SK-N-SH treated with all-trans-retinoic acid at 6 μM for 48 hours (cell line): ENCODE measurements around the gene TMEM43.

ENCODE experiments used
- ATAC-seq: fragments of 200-7000 bp; cut with Tn5 transposase; 3 replicates; pipeline ENCODE4 v1.9.1; 2020; ENCODE audit warnings: mild to moderate bottlenecking, moderate library complexity
- ARNTL ChIP-seq: fragments of 450-650 bp; formaldehyde crosslinking; IDR thresholded peaks from 2 replicates; pipeline ENCODE4 v1.5.0; 2020; ENCODE audit warnings: low read depth, mild to moderate bottlenecking, moderate library complexity, borderline replicate concordance
- BACH2 ChIP-seq: fragments of 250-450 bp; sonication (Bioruptor Pico); IDR thresholded peaks from 2 replicates; pipeline ENCODE4 v1.9.0; 2021; ENCODE audit warnings: mild to moderate bottlenecking, borderline replicate concordance
- CREB5 ChIP-seq: fragments of 250-450 bp; sonication (Bioruptor Pico); IDR thresholded peaks from 2 replicates; pipeline ENCODE4 v1.5.1; 2020; ENCODE audit warnings: low read depth, mild to moderate bottlenecking, moderate library complexity
- CSDC2 ChIP-seq: fragments of 250-450 bp; sonication (Bioruptor Pico); IDR thresholded peaks from 2 replicates; pipeline ENCODE4 v1.5.0; 2020; ENCODE audit warnings: mild to moderate bottlenecking, moderate library complexity
- CSRNP3 ChIP-seq: fragments of 250-450 bp; sonication (Bioruptor Pico); IDR thresholded peaks from 2 replicates; pipeline ENCODE4 v1.5.1; 2021; ENCODE audit warnings: mild to moderate bottlenecking, moderate library complexity
- ESRRG ChIP-seq: fragments of 250-450 bp; sonication (Bioruptor Pico); IDR thresholded peaks from 2 replicates; pipeline ENCODE4 v1.6.1; 2021; ENCODE audit warnings: mild to moderate bottlenecking
- GLIS3 ChIP-seq: fragments of 250-450 bp; sonication (Bioruptor Pico); IDR thresholded peaks from 2 replicates; pipeline ENCODE4 v1.5.0; 2020; ENCODE audit warnings: mild to moderate bottlenecking, moderate library complexity
- ISL1 ChIP-seq: fragments of 250-450 bp; sonication (Bioruptor Pico); IDR thresholded peaks from 2 replicates; pipeline ENCODE4 v2.1.2; 2022; ENCODE audit warnings: mild to moderate bottlenecking, moderate library complexity
- OSR1 ChIP-seq: fragments of 250-450 bp; sonication (Bioruptor Pico); IDR thresholded peaks from 2 replicates; pipeline ENCODE4 v1.8.0; 2022; ENCODE audit warnings: moderate library complexity, mild to moderate bottlenecking, inconsistent platforms
- PATZ1 ChIP-seq: fragments of 250-450 bp; sonication (Bioruptor Pico); IDR thresholded peaks from 2 replicates; pipeline ENCODE4 v1.8.0; 2020; ENCODE audit warnings: mild to moderate bottlenecking, moderate library complexity, borderline replicate concordance
- RARB ChIP-seq: fragments of 250-450 bp; sonication (Bioruptor Pico); IDR thresholded peaks from 2 replicates; pipeline ENCODE4 v1.8.0; 2021; ENCODE audit warnings: mild to moderate bottlenecking, moderate library complexity
- SNAI2 ChIP-seq: fragments of 250-450 bp; sonication (Bioruptor Pico); IDR thresholded peaks from 2 replicates; pipeline ENCODE4 v1.5.0; 2020; ENCODE audit warnings: mild to moderate bottlenecking, moderate library complexity
- TCF4 ChIP-seq: fragments of 250-450 bp; sonication (Bioruptor Pico); IDR thresholded peaks from 2 replicates; pipeline ENCODE4 v1.8.0; 2021; ENCODE audit warnings: mild to moderate bottlenecking, moderate library complexity, borderline replicate concordance
- TOX ChIP-seq: fragments of 250-450 bp; sonication (Bioruptor Pico); IDR thresholded peaks from 2 replicates; pipeline ENCODE4 v1.8.0; 2021; ENCODE audit warnings: mild to moderate bottlenecking, moderate library complexity, borderline replicate concordance
- TSHZ2 ChIP-seq: fragments of 250-450 bp; sonication (Bioruptor Pico); IDR thresholded peaks from 2 replicates; pipeline ENCODE4 v1.5.0; 2020; ENCODE audit warnings: mild to moderate bottlenecking, moderate library complexity
- ZFP30 ChIP-seq: fragments of 450-650 bp; formaldehyde crosslinking; IDR thresholded peaks from 2 replicates; pipeline ENCODE4 v1.5.0; 2022; ENCODE audit warnings: mild to moderate bottlenecking, moderate library complexity
- ZNF565 ChIP-seq: fragments of 450-650 bp; formaldehyde crosslinking; conservative IDR thresholded peaks from 2 replicates; pipeline ENCODE4 v1.5.0; 2020; ENCODE audit warnings: low read depth, mild to moderate bottlenecking, moderate library complexity
- ZNF70 ChIP-seq: fragments of 450-650 bp; formaldehyde crosslinking; IDR thresholded peaks from 2 replicates; pipeline ENCODE4 v1.5.0; 2020; ENCODE audit warnings: mild to moderate bottlenecking, moderate library complexity
- ZNF8 ChIP-seq: fragments of 450-650 bp; formaldehyde crosslinking; IDR thresholded peaks from 2 replicates; pipeline ENCODE4 v1.5.0; 2020; ENCODE audit warnings: mild to moderate bottlenecking, moderate library complexity

TMEM43 gene

GRCh38 chr3:14148041-14148985, 23.5 kb downstream of the TMEM43 start:
- no peak for ATAC-seq
- TF ChIP-seq ESRRG (CRISPR knock-in tag) (no peak), TOX (CRISPR knock-in tag) (no peak), ARNTL (CRISPR knock-in tag) (no peak), SNAI2 (CRISPR knock-in tag) (no peak), OSR1 (CRISPR knock-in tag) (no peak), ZNF8 (no peak), ZNF70 (no peak), GLIS3 (CRISPR knock-in tag) (no peak), CREB5 (CRISPR knock-in tag) (no peak), TSHZ2 (CRISPR knock-in tag) (no peak), BACH2 (CRISPR knock-in tag) (no peak), ZFP30 (CRISPR knock-in tag) (no peak), ISL1 (CRISPR knock-in tag) (no peak), PATZ1 (CRISPR knock-in tag) (no peak)

GRCh38 chr3:14150078-14150477, 25.2 kb downstream of the TMEM43 start:
- no peak for TF ChIP-seq ZNF70
- no peak for TF ChIP-seq PATZ1 (CRISPR knock-in tag)
- no peak for TF ChIP-seq ESRRG (CRISPR knock-in tag)
- TF ChIP-seq ZFP30 (CRISPR knock-in tag): no peak
- no peak for TF ChIP-seq TOX (CRISPR knock-in tag)
- TF ChIP-seq CREB5 (CRISPR knock-in tag): no peak
- no peak for TF ChIP-seq ZNF565 (CRISPR knock-in tag)
- no peak for TF ChIP-seq ARNTL (CRISPR knock-in tag)
- no peak for TF ChIP-seq RARB
- TF ChIP-seq CSRNP3 (CRISPR knock-in tag): no peak
- TF ChIP-seq TCF4: no peak
- TF ChIP-seq CSDC2: no peak
- no peak for TF ChIP-seq SNAI2 (CRISPR knock-in tag)
- no peak for TF ChIP-seq ISL1 (CRISPR knock-in tag)

More at GRCh38 chr3:14150078-14150477, 25.2 kb downstream of the TMEM43 start:
- no peak for ATAC-seq
